Brain microvascular endothelial cell (primary cell): ENCODE results near the gene SERPINA12.

Experiments used
- DNase-seq: peaks from one replicate; pipeline ENCODE4 v3.0.0-alpha.2; 2020
- H3K27ac ChIP-seq: fragments of 250-450 bp; sonication (Bioruptor Pico); 2 replicates; pipeline ENCODE4 v1.5.1; 2020; ENCODE audit warnings: mild to moderate bottlenecking, moderate library complexity
- H3K27me3 ChIP-seq: fragments of 250-450 bp; sonication (Bioruptor Pico); replicated peaks from 2 replicates; pipeline ENCODE4 v1.5.1; 2020; ENCODE audit warnings: mild to moderate bottlenecking
- H3K36me3 ChIP-seq: fragments of 250-450 bp; sonication (Bioruptor Pico); replicated peaks from 2 replicates; pipeline ENCODE4 v1.5.1; 2020; ENCODE audit warnings: mild to moderate bottlenecking
- H3K4me3 ChIP-seq: 2 replicates; pipeline ENCODE4 v1.5.1; 2011; ENCODE audit warnings: low read depth, mild to moderate bottlenecking, control low read depth, low read length, moderate library complexity
- in situ Hi-C: cut with HindIII; loops from 2 replicates; pipeline ENCODE4 v1.10.0; 2017; ENCODE audit warnings: low sequenced_read_pairs, low pct_ligation_motif_present
- TF ChIP-seq, protein P1 (sequence below): IDR thresholded peaks from 2 replicates; pipeline ENCODE4 v1.5.1; 2011; ENCODE audit warnings: low read depth, mild to moderate bottlenecking, moderate library complexity, low read length, control low read depth, inconsistent platforms; ENCODE audit errors: missing control alignments

Gene SERPINA12

DNA sequence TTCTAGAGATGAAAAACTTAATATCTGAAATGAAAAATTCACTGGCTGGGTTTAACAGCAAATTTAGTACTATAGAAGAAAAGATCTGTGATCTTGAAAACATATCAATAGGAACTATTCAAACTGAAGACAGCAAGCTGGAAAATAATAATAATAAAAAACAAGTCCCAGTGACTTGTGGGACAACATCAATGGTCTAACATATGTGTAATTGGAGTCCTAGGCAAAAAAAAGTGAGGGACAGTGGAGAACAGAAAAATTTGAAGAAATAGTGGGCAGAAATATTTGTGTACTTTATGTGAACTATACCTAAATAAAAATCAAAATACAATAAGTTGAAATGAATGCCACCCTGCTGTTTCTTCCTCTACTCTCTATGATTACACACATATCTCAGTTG lies 30.8 kb downstream of the SERPINA12 start:
- DNase-seq = no peak
- Histone ChIP-seq H3K36me3 (no peaks in the 10 kb centered on the region), H3K27me3 (no peaks in the 10 kb centered on the region), H3K27ac (no peak overlapping the region), H3K4me3 (no peak overlapping the region)
- in situ Hi-C loops = no loop called here
- TF ChIP-seq, protein P1, sequence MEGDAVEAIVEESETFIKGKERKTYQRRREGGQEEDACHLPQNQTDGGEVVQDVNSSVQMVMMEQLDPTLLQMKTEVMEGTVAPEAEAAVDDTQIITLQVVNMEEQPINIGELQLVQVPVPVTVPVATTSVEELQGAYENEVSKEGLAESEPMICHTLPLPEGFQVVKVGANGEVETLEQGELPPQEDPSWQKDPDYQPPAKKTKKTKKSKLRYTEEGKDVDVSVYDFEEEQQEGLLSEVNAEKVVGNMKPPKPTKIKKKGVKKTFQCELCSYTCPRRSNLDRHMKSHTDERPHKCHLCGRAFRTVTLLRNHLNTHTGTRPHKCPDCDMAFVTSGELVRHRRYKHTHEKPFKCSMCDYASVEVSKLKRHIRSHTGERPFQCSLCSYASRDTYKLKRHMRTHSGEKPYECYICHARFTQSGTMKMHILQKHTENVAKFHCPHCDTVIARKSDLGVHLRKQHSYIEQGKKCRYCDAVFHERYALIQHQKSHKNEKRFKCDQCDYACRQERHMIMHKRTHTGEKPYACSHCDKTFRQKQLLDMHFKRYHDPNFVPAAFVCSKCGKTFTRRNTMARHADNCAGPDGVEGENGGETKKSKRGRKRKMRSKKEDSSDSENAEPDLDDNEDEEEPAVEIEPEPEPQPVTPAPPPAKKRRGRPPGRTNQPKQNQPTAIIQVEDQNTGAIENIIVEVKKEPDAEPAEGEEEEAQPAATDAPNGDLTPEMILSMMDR = no peak

DNA sequence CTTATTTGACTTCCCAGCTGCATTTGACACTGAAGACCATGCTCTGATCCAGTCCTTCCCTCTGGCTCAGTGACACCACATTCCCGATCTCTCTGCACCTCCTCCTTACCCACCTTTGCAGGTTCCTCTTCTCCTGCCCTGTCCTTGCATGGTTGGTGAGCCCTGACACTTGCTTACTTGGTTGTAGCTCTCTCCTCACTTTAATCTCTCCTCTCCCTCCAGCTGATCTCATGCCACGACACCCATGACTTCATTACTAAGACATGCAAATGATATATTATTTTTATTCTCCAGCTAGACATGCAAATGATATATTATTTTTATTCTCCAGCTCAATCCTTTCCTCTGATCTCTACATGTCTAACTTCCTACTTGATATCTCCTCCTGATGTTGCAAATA lies 33.2 kb downstream of the SERPINA12 start, which contains the start of gene SERPINA9:
TSS of gene SERPINA9 (minus strand) at position 175 of the 400 bp plus-strand sequence. CDS start 6,357 bp downstream, outside the sequence.
- no peak for DNase-seq
- H3K27me3 ChIP-seq = no peaks in the 10 kb centered on the region
- in situ Hi-C loops = no loop called here
- no peaks in the 10 kb centered on the region for H3K36me3 ChIP-seq
- no peak within 1 kb of the TSS for H3K27ac ChIP-seq
- no peak within 1 kb of the TSS for H3K4me3 ChIP-seq
- TF ChIP-seq, protein P1 = no peak

DNA sequence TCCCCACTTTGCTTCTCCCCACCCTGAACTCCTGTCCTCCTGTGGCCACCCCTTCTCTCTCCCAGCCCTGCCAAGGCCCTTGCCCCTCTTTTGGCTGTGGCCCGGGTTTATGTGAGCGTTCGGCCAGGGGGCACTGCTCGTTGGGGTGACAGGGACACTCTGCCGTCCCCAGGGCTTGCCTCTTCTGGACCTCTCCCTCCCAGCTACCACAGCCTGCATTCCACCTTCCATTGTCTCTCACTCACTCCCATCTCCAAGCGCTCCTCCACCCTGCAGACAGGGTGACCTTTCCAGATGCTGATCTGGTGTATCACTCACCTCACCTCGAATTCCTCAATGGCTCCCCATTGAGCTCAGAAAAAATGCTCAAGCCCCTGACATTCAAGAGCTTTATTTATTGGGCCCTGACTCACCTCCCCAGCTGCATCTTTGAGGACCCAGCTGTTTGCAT lies 34.7 kb downstream of the SERPINA12 start:
- in situ Hi-C loops = no loop called here
- peak; percentile 68 for DNase-seq
- Histone ChIP-seq H3K27ac (peak overlapping the region; percentile 43), H3K27me3 (no peaks in the 10 kb centered on the region), H3K4me3 (no peak overlapping the region), H3K36me3 (no peaks in the 10 kb centered on the region)
- TF ChIP-seq, protein P1 = no peak

DNA sequence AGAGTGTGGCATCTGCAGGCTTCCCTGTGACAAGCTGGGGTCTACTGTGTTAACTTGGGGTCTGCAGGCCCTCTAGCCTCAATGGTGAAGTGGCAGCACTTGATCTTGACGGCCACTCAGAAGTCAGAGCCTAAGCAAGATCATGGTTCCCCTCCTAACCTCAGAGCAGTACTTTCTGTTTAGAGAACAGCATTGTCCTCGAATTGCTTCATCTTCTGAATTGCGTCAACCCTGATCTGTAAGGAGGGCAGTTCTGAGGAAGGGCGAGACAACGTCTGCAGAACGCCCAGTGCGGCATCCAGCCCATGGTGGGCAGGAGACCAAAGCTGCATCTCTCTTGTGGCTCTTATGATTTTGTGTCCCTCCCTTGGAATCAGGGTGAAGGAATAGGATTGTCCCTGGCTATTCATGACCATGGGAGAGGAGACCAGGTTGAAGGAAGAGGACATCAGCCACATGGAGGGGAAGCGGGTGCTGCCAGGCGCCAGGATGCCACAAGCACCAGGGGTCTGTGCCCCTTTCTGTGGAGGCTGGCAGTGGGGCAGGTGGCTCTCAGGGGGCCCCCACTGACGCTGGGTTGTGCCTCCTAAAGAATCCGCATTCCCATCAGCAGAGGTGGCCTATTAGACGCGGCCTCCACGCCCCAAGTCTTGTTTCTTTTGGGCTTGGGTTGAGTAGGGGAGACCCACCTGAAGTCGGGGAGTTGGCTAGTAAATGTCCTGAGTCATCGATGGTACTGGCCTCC lies 35.4 kb downstream of the SERPINA12 start:
- no peak overlapping the region for H3K27ac ChIP-seq

DNA sequence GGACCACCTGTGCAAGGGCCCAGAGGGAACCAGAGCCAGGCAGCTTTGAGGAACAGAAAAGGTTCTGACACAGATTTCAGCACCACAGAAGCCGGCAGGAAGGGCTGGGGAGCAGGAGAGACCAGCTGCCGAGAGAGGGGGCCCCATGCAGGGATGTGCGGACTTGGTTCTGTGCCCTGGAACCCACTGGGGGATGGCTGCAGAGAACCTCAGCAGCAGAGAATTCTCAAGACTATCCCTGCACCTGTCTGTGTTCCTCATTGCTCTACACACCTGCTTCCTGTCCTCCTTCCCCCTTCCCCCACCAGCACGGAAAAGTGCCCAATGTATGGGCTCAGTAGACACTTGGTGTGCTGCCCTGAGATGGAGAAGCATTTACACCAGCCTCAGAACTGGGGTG lies 36.4 kb downstream of the SERPINA12 start:
- Histone ChIP-seq H3K27ac (no peak overlapping the region), H3K4me3 (no peak overlapping the region), H3K36me3 (no peaks in the 10 kb centered on the region), H3K27me3 (no peaks in the 10 kb centered on the region)
- in situ Hi-C loops = no loop called here
- no peak for DNase-seq
- TF ChIP-seq, protein P1 = no peak

More for the DNA sequence above, 35.4 kb downstream of the SERPINA12 start:
- in situ Hi-C loops = no loop called here
- H3K4me3 ChIP-seq = no peak overlapping the region
- no peaks in the 10 kb centered on the region for H3K27me3 ChIP-seq
- H3K36me3 ChIP-seq = no peaks in the 10 kb centered on the region
- TF ChIP-seq, protein P1 = no peak
- DNase-seq = no peak
